Endothelial cell of umbilical vein (primary cell): ENCODE measurements around the gene IMPACT.

ENCODE experiments used
- CTCF ChIP-seq, 2 donors: IDR thresholded peaks; 1 replicate in 1 of 2; 2 replicates in 1 of 2; pipeline ENCODE4 v1.5.1; 2011; ENCODE audit warnings: low read length in 2 of 2, mild to moderate bottlenecking in 2 of 2, moderate library complexity in 2 of 2, control low read depth in 1 of 2, inconsistent platforms in 1 of 2, low read depth in 1 of 2; ENCODE audit not compliant: insufficient read depth in 1 of 2; ENCODE audit errors: extremely low read depth in 1 of 2
- FOS ChIP-seq: IDR thresholded peaks from 2 replicates; pipeline ENCODE4 v1.6.1; 2011; ENCODE audit warnings: mild to moderate bottlenecking, low read length, moderate library complexity, borderline replicate concordance; ENCODE audit not compliant: insufficient read depth
- MAX ChIP-seq: IDR thresholded peaks from 2 replicates; pipeline ENCODE4 v1.6.1; 2011; ENCODE audit not compliant: insufficient read depth, insufficient read length
- MYC ChIP-seq: IDR thresholded peaks from one replicate; pipeline ENCODE4 v1.6.1; 2011; ENCODE audit warnings: mild to moderate bottlenecking, low read depth, low read length

GRCh38 chr18:24388957-24389356 lies 37.5 kb upstream of the IMPACT start:
- TF ChIP-seq CTCF (IDR thresholded peaks at IDR 0.05; ENCODE audit: extremely low read depth in 1 of 2, insufficient read depth in 1 of 2, low read depth in 1 of 2, low read length in 2 of 2) (no peak), MYC (no peak), MAX (no peak), FOS (no peak)
